D721Med (cell line): ENCODE data around the gene ACP4.

Source experiments
- DNase-seq: peaks from one replicate; pipeline ENCODE4 v3.0.0; 2011; ENCODE audit warnings: low spot score; ENCODE audit not compliant: insufficient read length
- FAIRE-seq: peaks from 2 replicates; lab custom pipeline; 2011; peaks lifted over from hg19 to GRCh38; lab: Jason Lieb, UNC
- TF ChIP-seq, protein P1 (sequence below): IDR thresholded peaks from 2 replicates; pipeline ENCODE4 v1.5.1; 2012; ENCODE audit warnings: mild to moderate bottlenecking, control low read depth; ENCODE audit not compliant: insufficient read depth; ENCODE audit errors: missing control alignments

ACP4 gene

DNA sequence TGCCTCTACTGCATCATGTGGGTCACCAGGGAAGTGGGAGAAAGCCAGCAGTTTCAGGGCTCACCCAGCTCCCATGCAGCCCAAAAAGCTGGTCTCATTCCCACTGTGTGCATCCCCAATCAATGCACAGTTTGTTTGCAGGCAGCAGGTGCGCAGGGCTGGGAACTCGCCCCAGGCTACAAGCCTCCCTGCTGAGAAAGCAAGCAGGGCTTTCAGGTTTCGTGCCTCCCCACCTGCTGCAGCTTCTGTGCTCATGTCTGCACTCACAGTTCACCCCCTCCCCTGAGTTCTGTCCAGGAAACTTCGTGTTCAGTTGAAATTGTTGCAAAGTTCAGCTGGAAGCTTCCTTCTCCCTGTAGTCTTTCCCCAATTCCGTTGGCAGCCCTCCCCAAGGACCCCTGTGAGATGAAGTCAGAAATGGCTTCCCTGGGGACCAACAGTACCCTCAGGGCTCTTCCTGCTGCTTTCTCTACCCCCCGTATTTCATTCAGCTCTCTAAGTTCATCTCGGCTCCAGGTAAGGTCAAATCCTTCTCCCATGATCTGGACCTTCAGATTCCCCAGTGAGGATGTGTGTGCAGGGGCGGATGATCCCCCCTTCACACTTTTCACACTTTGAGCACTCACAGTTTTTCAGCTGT lies 54.2 kb downstream of the ACP4 start:
- TF ChIP-seq, protein P1, sequence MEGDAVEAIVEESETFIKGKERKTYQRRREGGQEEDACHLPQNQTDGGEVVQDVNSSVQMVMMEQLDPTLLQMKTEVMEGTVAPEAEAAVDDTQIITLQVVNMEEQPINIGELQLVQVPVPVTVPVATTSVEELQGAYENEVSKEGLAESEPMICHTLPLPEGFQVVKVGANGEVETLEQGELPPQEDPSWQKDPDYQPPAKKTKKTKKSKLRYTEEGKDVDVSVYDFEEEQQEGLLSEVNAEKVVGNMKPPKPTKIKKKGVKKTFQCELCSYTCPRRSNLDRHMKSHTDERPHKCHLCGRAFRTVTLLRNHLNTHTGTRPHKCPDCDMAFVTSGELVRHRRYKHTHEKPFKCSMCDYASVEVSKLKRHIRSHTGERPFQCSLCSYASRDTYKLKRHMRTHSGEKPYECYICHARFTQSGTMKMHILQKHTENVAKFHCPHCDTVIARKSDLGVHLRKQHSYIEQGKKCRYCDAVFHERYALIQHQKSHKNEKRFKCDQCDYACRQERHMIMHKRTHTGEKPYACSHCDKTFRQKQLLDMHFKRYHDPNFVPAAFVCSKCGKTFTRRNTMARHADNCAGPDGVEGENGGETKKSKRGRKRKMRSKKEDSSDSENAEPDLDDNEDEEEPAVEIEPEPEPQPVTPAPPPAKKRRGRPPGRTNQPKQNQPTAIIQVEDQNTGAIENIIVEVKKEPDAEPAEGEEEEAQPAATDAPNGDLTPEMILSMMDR, result no peak
- DNase-seq, result no peak
- FAIRE-seq, result no peak
